ENCODE measurements around the gene CDADC1. TPM values are rescaled to one million over a fixed set of nuclear protein-coding genes. Genes with fewer than 3 reads are reported as not detected.
A peak's percentile ranks its signal among the peaks of the same experiment; 100 is the strongest.
"Not testable (repeated sequence)": the region's sequence is repeated elsewhere in the genome, so short reads cannot be mapped to it uniquely, and the experiment has no call there.

The CDADC1 gene
- total RNA-seq, 1 donor from 2014 or later: 8.3 TPM

DNA sequence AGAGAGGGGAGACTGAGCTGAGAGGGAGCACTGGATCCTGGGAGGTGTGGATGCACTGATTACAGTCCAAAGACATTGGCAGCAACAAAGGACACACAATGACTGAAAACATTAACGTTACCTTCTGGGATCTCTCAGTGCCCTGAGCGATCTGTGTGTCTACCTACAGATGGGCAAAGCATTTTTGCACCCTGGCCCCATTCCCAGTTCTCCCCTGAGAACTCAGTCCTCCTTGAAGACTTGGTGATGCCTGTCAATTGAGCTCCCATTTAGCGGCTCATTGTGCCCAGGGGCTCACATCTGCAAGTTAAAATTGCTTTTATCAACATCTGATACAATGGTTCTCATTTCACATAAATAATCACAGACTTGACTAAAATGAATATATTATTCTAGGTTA is 62.5 kb downstream of the CDADC1 start:
- no peak for ATAC-seq
- no peak for DNase-seq (ENCODE audit: low spot score)

GRCh38 chr13:49311816-49312215 is 64.1 kb downstream of the CDADC1 start:
- DNase-seq (ENCODE audit: low spot score) (no peak), ATAC-seq (no peak)

DNA sequence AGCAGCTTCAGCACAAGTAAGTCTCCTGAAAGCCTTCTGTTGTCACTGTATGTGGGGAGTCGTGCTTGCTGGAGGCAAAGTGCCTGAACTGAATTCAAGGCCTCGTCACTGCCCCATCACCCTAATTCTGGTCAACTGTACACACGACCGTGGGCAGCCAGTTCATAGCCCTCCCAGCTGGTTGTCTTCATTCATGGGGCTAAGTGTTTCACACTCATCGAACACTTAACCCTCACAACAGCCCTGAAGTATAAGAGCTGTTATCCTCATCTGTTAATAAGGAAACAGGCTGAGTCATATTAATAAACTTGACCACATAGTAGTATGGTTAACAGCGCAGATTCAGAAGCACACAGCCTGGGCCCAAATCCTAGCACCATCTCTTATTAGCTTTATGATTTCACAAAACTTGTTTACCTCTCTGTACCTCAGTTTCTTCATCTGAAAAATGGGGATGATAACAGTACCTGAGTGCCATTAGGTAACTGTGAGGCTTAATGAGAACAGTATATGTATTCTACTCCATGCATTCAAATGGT is 66.7 kb downstream of the CDADC1 start:
- DNase-seq (ENCODE audit: low spot score): no peak
- no peak for ATAC-seq

GRCh38 chr13:49315036-49315565 is 67.4 kb downstream of the CDADC1 start:
- DNase-seq (ENCODE audit: low spot score) (no peak), ATAC-seq (no peak)

DNA sequence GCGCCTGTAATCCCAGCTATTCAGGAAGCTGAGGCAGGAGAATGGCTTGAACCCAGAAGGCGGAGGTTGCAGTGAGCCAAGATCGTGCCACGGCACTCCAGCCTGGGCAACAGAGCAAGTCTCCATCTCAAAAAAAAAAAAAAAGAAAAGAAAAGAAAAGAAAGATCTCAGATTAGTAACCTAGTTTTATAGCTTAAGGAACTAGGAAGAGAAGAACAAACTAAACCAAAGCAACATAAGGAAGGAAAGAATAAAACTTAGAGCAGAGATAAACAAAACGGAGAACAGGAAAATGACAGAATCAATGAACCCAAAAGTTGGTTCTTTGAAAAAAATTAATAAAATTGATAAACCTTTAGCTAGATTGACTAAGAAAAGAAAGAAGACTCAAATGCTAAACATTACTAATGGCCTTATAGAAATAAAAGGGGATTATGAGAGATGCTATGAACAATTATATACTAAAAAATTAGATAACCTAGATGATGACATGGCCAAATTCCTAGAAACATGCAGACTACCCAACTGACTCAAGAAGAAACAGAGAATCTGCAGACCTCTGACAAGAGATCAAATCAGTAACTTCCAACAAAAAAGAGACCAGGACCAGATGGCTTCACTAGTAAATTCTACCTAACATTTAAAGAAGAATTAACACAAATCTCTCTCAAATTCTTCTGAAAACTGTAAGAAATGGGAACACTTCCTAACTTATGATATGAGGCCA is 68.2 kb downstream of the CDADC1 start:
- no peak for DNase-seq (ENCODE audit: low spot score)
- ATAC-seq: no peak

- no peak for ATAC-seq
- no peak for DNase-seq (ENCODE audit: low spot score)
These were observed 71.8 kb downstream of the CDADC1 start for GRCh38 chr13:49319551-49319950.

- DNase-seq (ENCODE audit: low spot score) (no peak), ATAC-seq (no peak)
These were observed 72.2 kb downstream of the CDADC1 start for GRCh38 chr13:49319951-49320350.

GRCh38 chr13:49320975-49321374 is 73.2 kb downstream of the CDADC1 start:
- ATAC-seq (no peak), DNase-seq (ENCODE audit: low spot score) (no peak)

DNA sequence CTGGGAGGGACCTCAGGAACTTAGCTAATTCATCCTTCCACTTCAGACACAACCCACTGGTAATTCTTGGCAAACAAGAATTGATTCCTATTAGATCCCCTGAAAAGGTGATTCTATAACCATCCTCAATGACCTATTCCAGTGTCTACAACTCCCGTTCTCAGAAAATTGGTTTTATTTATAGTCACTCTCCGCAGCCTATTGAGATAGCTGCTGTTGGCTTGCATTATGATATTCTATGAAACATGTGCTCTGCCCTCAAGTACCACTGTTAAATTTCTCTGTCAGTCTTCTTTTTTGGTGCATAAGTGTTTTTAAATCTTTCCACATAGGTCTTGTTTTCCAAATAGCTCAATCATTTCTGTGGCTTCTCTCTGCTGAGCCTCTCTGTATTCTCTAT is 75.0 kb downstream of the CDADC1 start:
- DNase-seq (ENCODE audit: low spot score) (no peak), ATAC-seq (no peak)

DNA sequence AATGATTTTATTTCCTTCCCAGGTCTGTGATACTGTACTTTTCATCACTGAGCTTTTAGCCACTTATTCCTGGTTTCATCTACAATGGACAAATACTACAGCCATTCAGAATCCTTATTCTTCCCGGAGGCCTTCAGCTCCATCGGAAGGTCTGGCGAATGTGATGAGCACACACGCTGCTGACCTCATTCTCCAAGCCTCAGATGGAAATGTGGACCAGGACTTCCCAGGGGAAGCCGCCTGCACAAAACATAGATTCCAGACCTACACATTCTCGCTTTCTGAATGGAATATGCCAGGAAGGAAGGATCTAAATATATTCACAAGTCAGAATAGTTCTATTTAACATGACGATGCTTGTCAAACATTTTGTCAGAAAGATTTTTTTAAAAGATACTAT is 75.6 kb downstream of the CDADC1 start:
- no peak for ATAC-seq
- DNase-seq (ENCODE audit: low spot score): no peak

DNA sequence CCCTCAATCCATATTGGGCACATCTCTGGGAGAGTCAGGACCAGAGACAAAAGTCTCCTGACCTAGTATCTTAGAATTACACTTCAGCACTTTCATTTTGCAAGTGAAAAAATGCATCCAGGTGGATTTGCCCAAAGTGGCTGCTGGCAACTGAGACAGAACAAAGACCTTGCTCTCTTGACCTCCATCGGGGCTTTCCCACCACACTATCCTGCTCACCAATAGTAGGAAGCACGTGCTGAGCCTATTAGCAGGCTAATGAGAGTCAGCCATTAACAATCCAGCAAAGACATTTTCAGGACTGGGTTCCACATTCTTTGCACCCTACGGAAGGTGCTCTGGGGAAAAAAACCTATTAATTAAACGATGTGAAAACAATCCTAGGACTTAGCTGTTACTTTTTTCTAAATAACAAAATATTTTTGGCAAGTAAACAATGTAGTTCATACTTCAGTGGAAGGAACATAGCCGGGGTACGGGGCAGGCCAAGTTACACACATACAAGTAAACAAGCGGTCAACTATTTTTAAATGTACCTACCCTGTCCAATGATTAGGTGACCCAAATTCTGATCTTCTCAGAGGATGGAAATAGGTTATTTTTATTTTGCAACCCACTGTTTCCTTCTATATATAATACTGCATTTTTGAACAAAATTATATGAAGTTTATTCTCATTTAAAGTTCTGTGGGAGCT is 78.6 kb downstream of the CDADC1 start:
- DNase-seq (ENCODE audit: low spot score) (peak; percentile 67), ATAC-seq (peak; percentile 86)

DNA sequence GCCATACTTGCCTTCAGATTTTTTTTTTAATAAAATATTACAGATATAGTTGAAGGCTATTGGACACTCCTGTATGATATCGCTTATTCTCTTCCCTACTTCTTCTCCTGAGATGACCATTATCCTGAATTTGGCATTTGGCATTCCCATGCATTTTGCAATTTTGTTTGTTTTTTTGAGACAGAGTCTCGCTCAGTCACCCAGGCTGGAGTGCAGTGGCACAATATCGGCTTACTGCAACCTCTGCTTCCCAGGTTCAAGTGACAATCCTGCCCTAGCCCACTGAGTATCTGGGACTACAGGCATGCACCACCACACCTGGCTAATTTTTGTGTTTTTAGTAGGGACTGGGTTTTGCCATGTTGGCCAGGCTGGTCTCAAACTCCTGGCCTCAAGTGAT is 79.4 kb downstream of the CDADC1 start:
- not testable (repeated sequence) for DNase-seq (ENCODE audit: low spot score)
- ATAC-seq: peak; percentile 69

DNA sequence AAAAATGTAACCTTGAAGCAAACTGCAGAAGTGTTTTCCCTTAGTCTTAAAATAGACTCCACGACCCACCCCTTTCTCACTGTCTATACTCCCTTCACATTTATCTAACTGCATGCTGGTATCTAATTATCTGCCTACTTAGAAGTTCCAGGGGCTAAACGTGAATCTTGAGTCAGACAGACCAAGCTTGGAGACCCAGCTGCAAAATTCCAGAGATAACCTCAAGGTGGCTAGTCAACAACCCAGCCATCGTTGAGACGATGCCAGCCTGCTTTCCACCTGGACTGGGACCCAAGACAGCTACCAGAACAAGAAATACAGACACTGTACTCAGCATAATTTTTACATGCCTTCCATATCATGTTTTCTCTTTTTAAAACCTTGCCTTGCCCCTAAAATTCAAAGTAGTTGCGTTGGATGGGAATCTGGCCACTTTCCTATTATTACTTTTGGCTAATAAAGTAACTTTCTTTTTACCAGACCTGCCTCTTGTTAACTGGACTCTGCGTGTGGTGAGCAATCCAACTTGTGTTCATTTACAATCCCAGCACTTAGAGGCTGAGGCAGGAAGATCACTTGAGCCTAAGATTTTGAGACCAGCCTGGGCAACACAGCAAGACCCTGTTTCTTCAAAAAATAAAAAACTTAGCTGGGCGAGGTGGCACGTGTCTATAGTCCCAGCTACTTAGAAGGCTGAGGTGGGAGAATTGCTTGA is 82.3 kb downstream of the CDADC1 start:
- no peak for ATAC-seq

GRCh38 chr13:49330546-49330864 is 82.8 kb downstream of the CDADC1 start:
- DNase-seq (ENCODE audit: low spot score): no peak
- no peak for ATAC-seq

More for the DNA sequence above, 82.3 kb downstream of the CDADC1 start:
- no peak for DNase-seq (ENCODE audit: low spot score)

DNA sequence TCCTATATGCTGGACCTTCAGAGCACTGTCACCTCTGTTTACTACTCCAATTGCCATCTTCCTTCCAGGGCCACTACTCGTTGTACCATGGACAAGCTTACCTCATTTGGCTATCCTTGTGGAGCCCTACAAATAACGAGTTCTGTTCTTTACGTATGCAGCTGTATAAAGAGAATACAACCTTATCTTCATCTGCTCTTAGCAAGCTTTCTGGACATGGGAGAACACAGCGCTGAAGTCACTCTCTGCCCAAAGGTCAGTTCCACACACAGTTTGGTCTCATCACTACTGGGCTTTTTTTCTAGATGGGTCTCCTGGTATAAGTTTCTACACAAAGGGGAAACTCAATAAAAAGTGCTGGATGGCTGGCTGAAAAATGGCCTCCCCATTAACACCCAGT is 88.9 kb downstream of the CDADC1 start:
- ATAC-seq (no peak), DNase-seq (ENCODE audit: low spot score) (no peak)

GRCh38 chr13:49340161-49340560 is 92.4 kb downstream of the CDADC1 start:
- no peak for DNase-seq (ENCODE audit: low spot score)
- no peak for ATAC-seq

DNA sequence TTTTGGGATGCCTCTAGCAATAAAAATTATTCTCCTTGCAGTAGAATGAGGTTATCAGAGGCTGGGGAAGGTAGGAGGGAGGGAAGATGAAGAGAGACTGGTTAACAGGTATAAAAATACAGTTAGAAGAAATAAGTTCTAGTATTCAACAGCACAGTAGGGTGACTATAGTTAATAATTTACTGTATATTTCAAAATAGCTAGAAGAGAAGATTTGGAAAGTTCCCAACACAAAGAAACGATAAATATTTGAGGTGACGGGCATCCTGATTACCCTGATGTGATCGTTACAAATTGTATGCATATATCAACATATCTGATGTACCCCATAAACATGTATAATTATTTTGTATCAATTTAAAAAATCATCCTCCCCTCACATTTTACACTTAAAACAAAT is 93.8 kb downstream of the CDADC1 start:
- DNase-seq (ENCODE audit: low spot score) (no peak), ATAC-seq (no peak)

- no peak for DNase-seq (ENCODE audit: low spot score)
- ATAC-seq: no peak
These were observed 94.2 kb downstream of the CDADC1 start for GRCh38 chr13:49341941-49342340.

- DNase-seq (ENCODE audit: low spot score) (no peak), ATAC-seq (no peak)
These were observed 94.7 kb downstream of the CDADC1 start for GRCh38 chr13:49342454-49342853.
